ENCODE data around the gene MRGPRF.

The MRGPRF gene

GRCh38 chr11:69050592-69051380, 37.7 kb upstream of the MRGPRF start:
- DNase-seq, result no peak

- no peak for DNase-seq
Measured at GRCh38 chr11:69049490-69049867, 36.4 kb upstream of the MRGPRF start.

DNA sequence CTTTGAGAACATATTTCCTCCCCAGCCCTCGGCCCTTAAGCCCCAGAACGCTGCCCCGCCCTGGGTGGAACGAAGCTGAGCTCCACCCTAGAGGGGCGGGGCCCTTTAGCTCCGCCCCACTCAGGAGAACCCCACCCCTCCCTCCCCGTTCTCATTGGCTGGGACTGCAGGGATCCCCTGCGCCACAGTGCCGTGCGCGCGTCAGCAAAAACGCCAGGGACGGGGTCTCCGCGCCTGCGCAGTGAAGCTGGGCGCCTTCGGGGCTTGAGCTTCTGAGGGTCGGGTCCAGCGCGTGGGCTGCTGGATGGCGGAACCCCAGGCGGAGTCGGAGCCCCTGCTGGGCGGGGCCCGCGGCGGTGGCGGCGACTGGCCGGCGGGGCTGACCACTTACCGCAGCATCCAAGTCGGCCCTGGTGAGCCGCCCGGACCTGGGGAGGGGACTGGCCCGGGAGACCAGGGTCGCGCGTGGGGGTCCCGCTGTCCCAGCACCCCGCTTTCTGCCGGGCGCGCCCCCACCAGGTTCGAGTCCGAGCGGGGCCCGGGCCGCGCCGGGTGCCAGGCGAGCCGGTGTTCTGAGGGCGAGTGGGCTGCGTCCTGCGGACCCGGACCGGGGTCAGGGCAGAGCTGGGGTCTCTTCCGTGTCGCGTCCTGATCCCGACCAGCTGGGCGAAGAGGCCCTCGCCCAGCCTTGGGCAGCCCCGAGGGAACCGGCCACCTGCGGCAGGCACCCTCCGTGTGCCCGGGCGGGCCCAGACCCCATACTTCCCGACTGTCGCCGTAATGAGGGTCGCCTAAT, 35.8 kb upstream of the MRGPRF start, which contains the start of gene TPCN2:
Gene TPCN2 (plus strand): TSS at position 239 of the 796 bp plus-strand sequence. CDS start 66 bp downstream, at position 305.
- peak; percentile 93 to 98 (median 97) for DNase-seq

- no peak for DNase-seq
Measured at GRCh38 chr11:69048031-69048693, 35.1 kb upstream of the MRGPRF start.

- peak in 1 of 3 experiments; percentile 16 for DNase-seq
Measured at GRCh38 chr11:69044111-69045013, 31.3 kb upstream of the MRGPRF start.

GRCh38 chr11:69041516-69041915, 28.5 kb upstream of the MRGPRF start:
- no peak for DNase-seq

DNA sequence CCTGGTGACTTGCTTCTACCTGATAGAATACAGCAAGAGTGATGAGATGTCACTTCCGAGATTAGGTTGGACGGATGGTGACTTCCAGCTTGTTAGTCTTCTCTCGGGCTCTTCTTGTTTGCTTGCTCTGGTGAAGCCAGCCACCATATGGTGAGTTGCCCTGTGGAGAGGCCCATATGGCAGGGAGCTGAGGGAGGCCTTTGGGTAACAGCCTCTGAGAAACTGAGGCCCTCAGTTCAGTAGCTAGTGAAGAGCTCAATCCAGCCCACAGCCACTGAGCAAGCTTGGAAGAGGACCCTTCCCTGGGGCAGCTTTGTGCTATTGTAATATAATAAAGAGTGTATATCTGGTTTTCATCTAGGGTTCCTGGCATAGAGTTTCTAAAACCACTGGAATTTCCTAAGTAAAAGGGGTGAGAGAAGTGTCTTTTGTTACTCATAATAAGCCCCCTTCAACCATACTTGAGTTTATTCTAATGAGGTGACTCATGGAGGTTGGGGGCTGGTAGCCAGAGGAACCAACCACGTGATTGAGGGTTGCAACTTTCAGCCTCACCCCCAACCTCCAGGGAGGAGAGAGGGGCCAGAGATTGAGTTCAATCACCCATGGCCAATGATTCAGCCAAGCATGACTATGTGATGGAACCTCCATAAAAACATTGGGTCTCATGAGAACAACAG, 27.7 kb upstream of the MRGPRF start:
- DNase-seq, result no peak

DNA sequence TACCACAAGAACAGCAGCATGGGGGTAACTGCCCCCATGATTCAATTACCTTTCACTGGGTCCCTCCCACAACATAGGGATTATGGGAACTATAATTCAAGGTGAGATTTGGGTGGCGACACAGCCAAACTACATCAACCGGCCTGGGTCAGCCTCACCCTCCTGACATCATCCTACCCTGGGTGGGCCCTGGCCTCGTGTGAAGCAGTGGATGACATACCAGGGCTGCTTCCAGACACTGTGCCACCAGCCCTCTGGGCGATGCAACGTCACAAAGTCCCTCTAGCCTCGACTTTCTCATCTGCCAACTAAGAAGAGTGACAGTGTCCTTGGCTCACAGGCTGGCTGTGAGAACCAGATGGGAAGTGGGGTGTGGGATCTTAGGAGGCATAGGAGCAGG, 27.0 kb upstream of the MRGPRF start:
- DNase-seq, result no peak

GRCh38 chr11:69039501-69039900, 26.5 kb upstream of the MRGPRF start:
- DNase-seq, result no peak

- DNase-seq, result no peak
Measured at GRCh38 chr11:69037544-69037943, 24.5 kb upstream of the MRGPRF start.

GRCh38 chr11:69037074-69037473, 24.0 kb upstream of the MRGPRF start:
- no peak for DNase-seq

DNA sequence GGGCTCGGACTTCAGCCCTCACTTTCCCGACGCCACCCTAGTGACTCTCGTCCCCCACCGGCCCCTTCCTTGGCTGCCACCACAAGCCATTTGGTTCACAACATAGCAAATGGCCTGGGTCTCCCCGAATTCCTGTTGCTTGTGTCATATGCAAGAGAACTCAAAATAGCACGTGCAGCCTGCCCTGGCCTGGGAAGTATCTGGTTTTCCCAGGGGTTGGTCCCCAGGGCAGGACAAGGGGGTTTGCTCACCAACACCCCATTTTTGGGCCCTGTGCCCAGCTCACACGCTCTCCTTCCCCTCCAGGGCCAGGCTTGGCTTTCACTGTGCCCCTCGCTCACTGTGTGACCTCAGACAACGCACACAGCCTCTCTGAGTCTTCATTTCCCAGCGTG, 22.9 kb upstream of the MRGPRF start:
- DNase-seq, result no peak

- DNase-seq, result no peak
Measured at GRCh38 chr11:69035150-69035945, 22.3 kb upstream of the MRGPRF start.

GRCh38 chr11:69034123-69034867, 21.2 kb upstream of the MRGPRF start:
- DNase-seq, result no peak

GRCh38 chr11:69033431-69033830, 20.4 kb upstream of the MRGPRF start:
- DNase-seq, result no peak

DNA sequence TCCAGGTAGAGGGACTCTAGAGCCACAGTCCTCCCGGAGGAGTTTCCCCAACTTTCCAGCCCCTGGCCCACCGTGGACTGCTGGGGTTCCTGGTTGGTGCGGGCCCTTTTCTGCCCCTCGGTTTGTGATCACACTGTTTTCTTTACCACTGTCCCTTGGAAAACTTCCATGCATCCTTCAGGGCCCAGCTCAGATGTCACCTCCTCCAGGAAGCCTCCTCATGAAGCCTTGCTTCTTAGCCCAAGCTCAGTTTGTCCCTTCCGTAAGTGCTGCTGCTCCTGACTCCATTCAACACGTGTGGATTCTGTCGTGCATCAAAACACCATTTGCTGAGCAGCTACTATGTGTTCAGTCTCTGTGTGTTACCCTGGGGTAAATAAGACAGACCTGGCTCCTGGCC, 19.8 kb upstream of the MRGPRF start:
- DNase-seq, result no peak

DNA sequence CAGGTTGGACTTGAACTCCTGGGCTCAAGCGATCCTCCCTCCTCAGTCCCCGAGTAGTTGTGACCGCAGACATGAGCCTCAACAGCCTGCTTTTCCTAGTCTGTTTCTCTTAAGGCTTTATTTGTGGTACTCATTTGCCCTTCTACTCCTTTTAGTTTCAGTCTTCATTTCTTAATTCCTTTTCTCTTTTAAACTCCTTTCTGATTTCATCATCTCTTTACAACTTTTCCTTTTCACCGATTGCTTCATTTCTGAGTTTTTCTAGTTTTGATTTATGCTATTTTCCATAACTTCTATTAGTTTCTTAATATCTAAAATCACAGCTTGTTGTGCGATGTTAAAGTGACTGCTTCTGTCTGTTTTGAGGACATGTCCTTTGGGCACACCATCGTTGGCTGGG, 17.3 kb upstream of the MRGPRF start:
- DNase-seq, result no peak

- no peak for DNase-seq
Measured at GRCh38 chr11:69027704-69028372, 14.8 kb upstream of the MRGPRF start.

- DNase-seq, result no peak
Measured at GRCh38 chr11:69024509-69024908, 11.5 kb upstream of the MRGPRF start.

GRCh38 chr11:69022260-69022659, 9.2 kb upstream of the MRGPRF start:
- DNase-seq, result no peak
